BE2C (cell line): ENCODE data around the gene GRIK2.

ENCODE experiments used
- DNase-seq: peaks from one replicate; pipeline ENCODE4 v3.0.0-alpha.2; 2020
- H3K27me3 ChIP-seq: fragments of 250-450 bp; sonication (Bioruptor Pico); 2 replicates; pipeline ENCODE4 v1.5.1; 2020; ENCODE audit warnings: mild to moderate bottlenecking
- H3K36me3 ChIP-seq: fragments of 250-450 bp; sonication (Bioruptor Pico); 2 replicates; pipeline ENCODE4 v1.5.1; 2020; ENCODE audit warnings: mild to moderate bottlenecking
- H3K4me1 ChIP-seq: fragments of 250-450 bp; sonication (Bioruptor Pico); 2 replicates; pipeline ENCODE4 v1.5.1; 2020
- H3K4me3 ChIP-seq: 2 replicates; pipeline ENCODE4 v1.5.1; 2011; ENCODE audit warnings: low read depth, low read length
- H3K9me3 ChIP-seq: fragments of 250-450 bp; sonication (Bioruptor Pico); 2 replicates; pipeline ENCODE4 v1.5.1; 2020
- CTCF ChIP-seq: IDR thresholded peaks from 2 replicates; pipeline ENCODE4 v1.5.1; 2012; ENCODE audit warnings: mild to moderate bottlenecking, low read depth, low read length

GRIK2 gene

DNA sequence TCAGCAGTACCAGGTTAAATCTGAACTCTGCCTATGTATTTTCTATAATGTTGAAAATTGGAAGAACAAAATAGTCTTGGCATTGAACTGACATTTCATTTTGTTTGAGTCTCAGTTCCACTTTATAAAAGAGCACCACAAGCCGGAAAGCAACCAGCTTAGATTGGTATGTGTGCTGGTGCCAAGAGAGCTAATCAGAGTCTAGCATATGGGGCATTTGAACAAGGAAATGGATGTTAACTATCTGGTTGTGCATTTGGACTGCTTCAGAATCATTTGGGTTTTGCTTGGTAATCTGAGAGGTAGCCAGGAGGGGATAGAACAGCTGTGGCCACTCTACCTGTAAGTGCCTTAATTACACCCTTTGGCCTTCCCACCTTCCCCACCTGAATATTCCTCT lies 184.8 kb downstream of the GRIK2 start:
- Histone ChIP-seq H3K9me3 (no peaks in the 10 kb centered on the region), H3K4me1 (peaks cover 8% of the 10 kb centered on the region; the same call in 1 of the 2 replicates), H3K36me3 (peaks cover 3% of the 10 kb centered on the region; the same call in 1 of the 2 replicates), H3K4me3 (no peak overlapping the region), H3K27me3 (no peaks in the 10 kb centered on the region)
- TF ChIP-seq CTCF = no peak
- no peak for DNase-seq

GRCh38 chr6:101582792-101583191 lies 189.3 kb downstream of the GRIK2 start:
- Histone ChIP-seq H3K27me3 (no peaks in the 10 kb centered on the region), H3K4me1 (no peaks in the 10 kb centered on the region), H3K9me3 (no peaks in the 10 kb centered on the region), H3K36me3 (peaks cover under 1% of the 10 kb centered on the region; the same call in 1 of the 2 replicates), H3K4me3 (no peak overlapping the region)
- TF ChIP-seq CTCF = no peak
- DNase-seq = no peak

- no peak overlapping the region for H3K4me3 ChIP-seq
- H3K9me3 ChIP-seq = no peaks in the 10 kb centered on the region
- H3K27me3 ChIP-seq = no peaks in the 10 kb centered on the region
- H3K36me3 ChIP-seq = peaks cover 2% of the 10 kb centered on the region; the same call in 1 of the 2 replicates
- H3K4me1 ChIP-seq = no peaks in the 10 kb centered on the region
- no peak for DNase-seq
- no peak for TF ChIP-seq CTCF
These were observed 192.0 kb downstream of the GRIK2 start for GRCh38 chr6:101585501-101585900.

GRCh38 chr6:101588343-101588742 lies 194.8 kb downstream of the GRIK2 start:
- H3K4me3 ChIP-seq = no peak overlapping the region
- no peak for DNase-seq
- H3K4me1 ChIP-seq = no peaks in the 10 kb centered on the region
- no peak for TF ChIP-seq CTCF
- H3K9me3 ChIP-seq = no peaks in the 10 kb centered on the region
- no peaks in the 10 kb centered on the region for H3K27me3 ChIP-seq
- H3K36me3 ChIP-seq = peaks cover 4% of the 10 kb centered on the region; the same call in 1 of the 2 replicates

DNA sequence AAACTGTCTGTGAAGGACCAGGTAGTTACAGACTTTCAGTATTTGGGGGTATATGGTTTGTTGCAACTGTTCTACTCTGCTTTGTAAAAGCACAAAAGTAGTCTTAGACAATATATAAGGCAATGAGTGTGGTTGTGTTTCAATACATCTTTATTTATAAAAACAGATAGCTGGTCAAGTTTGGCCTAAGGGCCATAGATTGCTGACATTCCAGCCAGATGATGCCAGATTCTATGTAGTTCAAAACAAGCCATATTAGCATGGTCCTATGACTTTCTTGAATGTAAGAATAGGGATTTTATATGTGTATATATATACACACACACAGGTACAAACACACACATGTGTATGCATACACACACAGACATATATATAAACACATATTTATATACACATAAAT lies 201.8 kb downstream of the GRIK2 start:
- Histone ChIP-seq H3K27me3 (no peaks in the 10 kb centered on the region), H3K4me3 (no peak overlapping the region), H3K4me1 (no peaks in the 10 kb centered on the region; the same call in none of the 2 replicates), H3K9me3 (no peaks in the 10 kb centered on the region), H3K36me3 (peaks cover 4% of the 10 kb centered on the region; the same call in 1 of the 2 replicates)
- no peak for TF ChIP-seq CTCF
- no peak for DNase-seq

- no peaks in the 10 kb centered on the region for H3K36me3 ChIP-seq
- H3K4me1 ChIP-seq = no peaks in the 10 kb centered on the region; the same call in none of the 2 replicates
- TF ChIP-seq CTCF = no peak
- no peaks in the 10 kb centered on the region for H3K9me3 ChIP-seq
- no peaks in the 10 kb centered on the region for H3K27me3 ChIP-seq
- DNase-seq = no peak
- H3K4me3 ChIP-seq = no peak overlapping the region
These were observed 204.2 kb downstream of the GRIK2 start for GRCh38 chr6:101597693-101598092.
